Keratinocyte (primary cell): Measurements from ENCODE around the gene PHACTR1.

Source experiments
- CTCF ChIP-seq, 3 experiments: IDR thresholded peaks in 1 of 3; conservative IDR thresholded peaks in 1 of 3; optimal IDR thresholded peaks in 1 of 3; 2 replicates in 2 of 3; 3 replicates in 1 of 3; pipeline versions ENCODE3 to v1.5.1; 2011; ENCODE audit warnings: low read length in 3 of 3, mild to moderate bottlenecking in 3 of 3, moderate library complexity in 2 of 3, control low read depth in 1 of 3, inconsistent platforms in 1 of 3; ENCODE audit not compliant: insufficient read depth in 2 of 3; ENCODE audit errors: extremely low read depth in 1 of 3
- EZH2 ChIP-seq: IDR thresholded peaks from one replicate; pipeline ENCODE4 v1.6.1; 2012; ENCODE audit warnings: inconsistent platforms, mild to moderate bottlenecking, low read length, moderate library complexity

- no peak for TF ChIP-seq EZH2
- no peak for TF ChIP-seq CTCF (optimal IDR thresholded peaks at IDR 0.05 in 1 of 3, IDR thresholded peaks at IDR 0.05 in 1 of 3, conservative IDR thresholded peaks at IDR 0.05 in 1 of 3; ENCODE audit: extremely low read depth in 1 of 3, insufficient read depth in 2 of 3, low read length in 3 of 3)
These were observed 227.0 kb downstream of the PHACTR1 start for GRCh38 chr6:12943549-12943948.
